HG02943 (cell line): ENCODE measurements around the gene MECP2.

Experiments used
- ATAC-seq: cut with Tn5 transposase; IDR thresholded peaks from one replicate; pipeline ENCODE4 v1.9.1; 2021; ENCODE audit warnings: mild to moderate bottlenecking, low read depth, moderate library complexity; ENCODE audit not compliant: unreplicated experiment

The MECP2 gene

DNA sequence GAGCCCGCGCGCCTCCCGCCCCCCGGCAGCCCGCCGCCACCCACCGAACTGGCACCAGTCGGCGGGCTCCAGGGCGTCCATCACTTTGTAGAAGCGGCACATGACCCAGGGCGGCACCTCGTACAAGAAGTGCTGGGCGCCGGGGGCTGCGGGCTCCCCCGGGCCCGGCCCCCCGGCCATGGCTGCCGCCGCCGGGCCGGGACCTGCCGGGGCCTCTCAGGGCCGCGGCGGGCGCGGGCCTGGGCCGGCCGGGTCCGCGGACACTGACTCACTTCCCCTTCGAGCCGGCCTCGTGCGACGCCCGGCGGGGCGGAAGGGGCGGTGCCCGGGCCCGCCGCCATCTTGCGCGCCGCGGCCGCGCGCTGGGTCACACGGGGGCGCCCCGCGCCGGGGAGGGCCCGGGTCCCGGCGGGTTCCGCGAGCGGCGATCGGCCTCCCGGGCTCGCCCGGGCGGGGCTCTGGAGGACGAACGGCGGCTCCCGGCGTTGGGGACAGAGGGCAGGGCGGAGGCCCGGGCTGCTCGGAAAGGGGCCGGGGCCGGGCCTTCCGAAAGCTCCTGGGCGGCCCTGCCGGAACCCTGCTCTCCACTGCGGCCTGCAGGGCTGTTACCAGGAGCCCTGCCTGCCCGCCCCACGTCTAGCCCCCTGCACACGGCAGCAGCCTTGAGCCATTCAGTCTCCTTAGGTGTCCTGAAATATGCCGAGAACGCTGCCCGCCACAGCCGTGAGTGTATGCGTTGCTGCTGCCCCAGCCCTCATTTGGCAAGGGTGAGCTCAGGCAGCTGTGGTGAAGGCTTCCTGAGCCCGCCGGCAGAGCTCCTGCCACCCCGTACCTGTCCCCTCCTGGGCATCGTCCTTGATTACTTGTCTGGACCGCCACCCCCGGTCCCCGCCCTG, 77.6 kb downstream of the MECP2 start, which contains the start of gene IRAK1:
Gene IRAK1 (minus strand): TSS at position 270 of the 896 bp plus-strand sequence. CDS start 90 bp downstream, at position 180.
- ATAC-seq, result no peak

- ATAC-seq, result no peak
Measured at GRCh38 chrX:154019061-154019621, 78.4 kb downstream of the MECP2 start.

- no peak for ATAC-seq
Measured at GRCh38 chrX:154018518-154019060, 78.9 kb downstream of the MECP2 start.

GRCh38 chrX:154017766-154018517, 79.6 kb downstream of the MECP2 start:
- ATAC-seq, result no peak

GRCh38 chrX:154016366-154017076, 81.0 kb downstream of the MECP2 start:
- no peak for ATAC-seq

DNA sequence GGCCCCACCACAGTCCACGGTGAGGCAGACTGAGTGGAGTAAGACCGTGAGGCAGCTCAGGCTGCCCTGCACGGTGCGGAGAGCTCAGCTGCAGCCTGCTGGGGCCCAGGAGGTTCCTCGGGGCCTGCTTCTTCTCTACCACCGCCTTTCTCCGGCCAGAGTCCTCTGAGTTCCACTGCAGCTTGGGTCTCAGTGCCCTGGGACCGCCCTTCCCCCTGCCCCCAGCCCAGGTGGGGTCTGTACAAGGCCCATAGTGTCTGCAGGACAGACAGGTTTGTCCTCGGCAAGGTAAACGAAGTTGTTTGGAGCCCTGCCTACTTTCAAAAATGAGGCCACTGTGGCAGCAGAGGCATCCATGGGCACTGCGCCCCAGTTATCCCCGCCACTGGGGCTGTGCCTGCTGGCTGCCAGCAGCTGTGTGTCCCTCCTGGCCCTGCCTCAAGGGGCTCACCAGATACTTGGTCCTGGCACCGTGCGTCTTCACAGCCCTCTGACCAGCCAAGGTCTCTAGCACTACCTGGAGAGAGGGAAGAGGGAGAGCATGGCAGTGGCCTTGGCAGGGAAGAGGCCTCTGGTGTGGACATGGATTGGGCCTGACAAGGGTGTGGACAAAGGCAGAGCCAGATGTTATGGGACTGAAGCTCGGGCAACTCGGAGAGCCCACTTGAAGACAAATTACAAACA, 81.8 kb downstream of the MECP2 start:
- no peak for ATAC-seq

DNA sequence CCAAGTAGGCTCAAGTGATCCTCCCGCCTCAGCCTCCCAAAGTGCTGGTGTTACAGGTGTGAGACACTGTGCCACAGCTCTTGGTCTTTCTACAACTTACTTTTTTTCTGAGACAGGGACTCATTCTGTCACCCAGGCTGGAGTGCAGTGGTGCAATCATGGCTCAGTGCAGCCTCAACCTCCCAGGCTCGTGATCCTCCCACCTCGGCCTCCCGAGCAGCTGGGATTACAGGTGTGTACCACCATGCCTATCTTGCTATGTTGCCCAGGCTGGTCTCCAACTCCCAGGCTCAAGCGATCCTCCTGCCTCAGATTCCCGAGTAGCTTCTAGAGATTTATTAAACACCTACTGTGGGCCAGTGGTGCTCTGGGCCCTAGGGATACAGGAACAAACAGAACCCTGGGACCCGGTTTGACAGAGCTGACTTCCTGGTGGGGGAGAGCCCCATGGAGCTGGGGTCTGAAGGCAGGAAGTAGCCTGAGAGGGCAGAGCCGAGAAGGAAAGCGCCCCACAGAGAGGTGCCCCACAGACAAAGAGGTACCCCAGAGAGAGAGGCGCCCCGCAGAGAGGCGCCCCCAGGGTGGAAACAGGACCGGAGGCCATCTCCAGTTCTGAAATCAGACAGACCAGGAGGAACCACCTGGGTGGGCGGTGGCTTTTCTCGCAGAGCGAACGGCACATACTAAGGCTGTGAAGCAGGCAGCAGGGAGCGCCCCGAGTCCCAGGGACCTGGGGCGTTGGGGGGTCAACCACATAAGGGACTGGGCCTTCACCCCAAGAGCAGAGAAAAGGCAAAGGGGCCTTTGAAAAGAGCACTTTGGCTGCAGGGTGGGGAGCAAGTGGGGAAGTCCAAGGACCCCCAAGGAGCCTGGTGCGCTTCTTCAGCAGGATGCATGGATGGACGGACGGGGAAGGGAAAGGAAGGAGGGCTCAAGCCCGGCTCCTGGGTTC, 82.8 kb downstream of the MECP2 start:
- no peak for ATAC-seq

GRCh38 chrX:154013614-154014360, 83.7 kb downstream of the MECP2 start:
- no peak for ATAC-seq

GRCh38 chrX:154013001-154013421, 84.5 kb downstream of the MECP2 start:
- ATAC-seq, result no peak

DNA sequence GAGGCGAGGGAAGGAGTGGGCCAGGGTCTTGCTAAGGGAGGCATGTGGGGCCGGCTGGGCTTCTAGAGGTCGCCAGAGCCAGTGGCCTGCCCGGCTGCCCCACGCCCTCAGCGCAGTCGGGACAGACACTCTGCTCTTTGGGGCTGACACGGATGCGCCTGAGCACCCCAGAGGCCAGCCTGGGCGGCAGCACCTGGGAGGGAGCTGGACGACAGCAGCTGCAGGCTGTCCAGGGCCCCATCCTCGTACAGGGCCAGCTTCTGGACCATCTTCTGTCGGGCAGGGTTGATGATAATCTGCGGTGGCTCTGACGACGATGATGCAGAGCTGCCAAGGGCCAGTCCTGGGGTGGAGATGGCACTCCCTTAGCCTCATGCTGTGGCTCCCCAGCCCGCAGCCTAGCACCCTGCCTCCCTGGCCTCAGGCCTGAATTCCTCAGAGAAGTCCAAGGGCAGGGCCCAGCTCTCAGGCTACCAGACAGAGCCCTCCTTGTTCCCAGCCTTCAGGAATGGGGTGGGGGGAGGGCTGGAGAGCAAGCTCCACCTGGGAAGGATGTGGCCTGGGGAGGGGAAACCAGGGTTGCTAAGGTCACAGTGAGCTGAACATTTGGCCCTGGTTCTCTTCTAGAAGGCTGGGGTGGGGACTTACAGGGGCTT, 85.1 kb downstream of the MECP2 start:
- no peak for ATAC-seq

DNA sequence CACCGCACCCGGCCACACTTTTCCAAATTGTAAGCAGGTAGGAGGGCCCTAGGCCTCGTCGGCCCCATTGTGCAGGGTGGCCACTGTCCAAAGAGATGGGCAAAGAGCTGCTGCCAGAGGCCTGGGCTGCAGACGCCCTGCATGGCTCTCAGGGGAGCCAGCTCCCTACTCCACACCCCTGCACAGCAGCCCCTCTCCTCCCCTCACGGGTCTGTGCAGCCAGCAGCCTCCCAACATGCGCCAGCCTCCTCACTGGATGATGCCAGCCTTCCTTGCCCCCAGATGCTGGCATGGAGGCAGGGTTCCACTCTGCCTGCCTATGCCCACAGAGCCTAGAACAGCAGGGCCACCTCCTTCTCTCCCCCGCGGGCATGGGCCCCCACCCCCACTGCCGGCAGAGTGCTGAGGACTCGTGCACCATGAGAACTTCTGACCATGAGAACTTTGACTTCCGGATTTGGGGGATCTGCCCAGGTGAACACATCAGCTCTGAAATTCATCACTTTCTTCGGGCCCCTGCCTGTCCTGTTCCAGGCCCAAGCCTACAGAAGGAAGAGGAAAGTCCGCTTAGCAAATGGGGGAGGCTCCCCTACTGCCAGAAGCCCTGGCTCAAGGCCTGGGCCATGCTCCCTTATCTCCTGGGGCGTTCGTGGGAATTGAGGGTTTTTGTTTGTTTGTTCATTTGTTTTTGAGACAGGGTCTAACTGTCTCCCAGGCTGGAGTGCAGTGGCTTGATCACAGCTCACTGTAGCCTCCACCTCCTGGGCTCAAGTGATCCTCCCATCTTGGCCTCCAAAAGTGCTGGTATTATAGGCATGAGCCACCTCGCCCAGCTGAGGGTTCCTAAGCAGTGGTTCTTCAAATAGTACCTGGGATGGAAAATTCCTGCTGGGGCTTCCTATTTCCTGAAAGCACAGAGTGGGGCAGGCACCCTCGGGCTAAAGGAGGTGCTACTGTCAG, 85.9 kb downstream of the MECP2 start:
- no peak for ATAC-seq

DNA sequence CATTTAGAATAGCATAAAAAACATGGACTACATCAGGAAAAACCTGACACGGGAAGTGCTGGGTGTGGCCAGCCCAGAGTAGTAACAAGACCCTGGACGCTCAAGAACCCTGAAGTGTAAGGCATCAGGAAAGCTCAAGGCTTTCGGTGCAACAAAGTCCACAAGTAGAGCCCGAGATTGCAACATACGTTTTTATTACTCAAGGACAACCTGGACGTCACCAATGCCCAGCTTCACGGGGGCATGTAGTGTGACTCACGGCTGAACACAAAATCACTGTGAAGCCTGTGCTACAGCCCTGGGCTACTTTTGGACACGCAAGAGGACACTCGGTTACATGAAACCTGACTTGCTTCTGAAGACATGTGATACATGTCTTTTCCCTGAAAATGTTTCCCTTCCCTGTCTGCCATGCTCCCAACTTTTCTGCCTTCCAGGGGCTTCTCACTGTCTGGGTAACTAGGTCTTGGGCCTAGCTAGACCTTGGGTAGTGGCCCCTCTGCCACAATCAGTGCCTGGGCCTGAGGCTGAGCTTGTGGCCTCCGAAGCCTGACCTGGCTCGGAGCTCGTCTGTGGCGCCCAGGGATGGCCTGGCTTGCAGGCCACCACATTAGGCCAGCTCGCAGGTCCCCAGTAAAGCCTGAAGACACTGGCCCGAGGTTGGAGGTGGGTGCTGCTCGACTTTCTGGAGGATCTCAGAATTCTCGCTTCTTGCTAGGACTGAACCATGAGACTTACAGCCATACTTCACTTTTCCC, 87.0 kb downstream of the MECP2 start:
- no peak for ATAC-seq

DNA sequence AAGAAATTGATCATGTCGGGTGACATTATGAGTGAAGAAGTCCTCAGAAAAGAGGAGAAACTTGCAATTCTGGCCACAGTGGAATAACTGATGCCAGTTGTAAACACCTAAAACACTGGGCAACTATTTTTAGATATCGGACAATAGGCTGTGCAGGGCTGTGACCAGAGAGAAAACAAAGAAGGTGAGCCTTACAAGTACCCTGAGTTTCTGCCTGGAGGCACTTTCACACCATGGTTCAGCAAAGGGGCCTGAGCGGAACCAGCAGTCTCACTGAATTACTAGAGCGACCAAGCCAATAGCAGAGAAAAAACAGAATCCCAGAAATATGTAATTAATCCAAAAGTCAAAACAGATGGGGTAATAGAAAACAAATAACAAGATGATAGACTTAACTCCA, 89.0 kb downstream of the MECP2 start:
- ATAC-seq, result no peak

DNA sequence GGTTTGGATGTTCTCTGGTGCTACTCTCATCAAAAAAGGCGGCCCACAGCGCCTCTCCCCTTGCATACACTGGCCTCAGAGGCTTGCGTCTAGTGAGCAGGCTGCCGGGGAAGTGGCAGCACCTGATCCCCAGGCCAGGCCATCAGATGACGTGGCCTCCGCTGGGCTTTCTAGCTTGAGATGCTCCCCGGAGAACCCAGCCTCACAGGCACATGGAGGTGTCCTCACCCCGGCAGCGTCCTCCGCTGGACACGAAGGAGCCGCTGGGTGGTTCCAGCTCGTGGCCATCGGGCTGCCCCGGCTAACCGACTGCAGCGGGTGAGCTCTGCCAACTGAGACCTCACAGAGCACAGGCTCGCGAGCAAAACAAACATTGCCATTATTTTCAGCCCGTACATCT, 90.6 kb downstream of the MECP2 start:
- no peak for ATAC-seq

DNA sequence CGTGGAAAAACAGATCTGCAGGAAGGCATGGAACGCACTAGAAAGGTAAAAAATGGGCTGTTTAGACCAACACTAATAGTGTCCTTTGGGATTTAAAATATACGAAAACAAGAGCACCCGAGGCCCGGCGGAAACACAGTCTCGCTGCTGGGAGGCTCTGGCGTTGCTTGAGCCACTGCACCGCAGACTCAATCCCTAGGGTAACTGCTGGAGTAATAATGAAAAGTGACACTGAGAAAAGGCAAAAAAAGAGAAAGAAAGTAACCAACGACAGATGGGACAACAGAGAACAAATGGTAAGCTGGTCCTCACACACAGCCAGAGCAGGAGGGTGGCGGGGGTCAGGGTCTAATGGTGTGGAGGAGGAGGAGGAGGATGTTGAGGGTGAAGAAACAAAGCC, 93.2 kb downstream of the MECP2 start:
- ATAC-seq, result no peak
